Measurements from ENCODE around the gene CEND1. TPM values are rescaled to one million over a fixed set of nuclear protein-coding genes. Genes with fewer than 3 reads are reported as not detected.

The CEND1 gene
- total and polyA plus RNA-seq, 8 donors = 0.23 TPM; not detected in 7

- intact Hi-C loops (cut with DNase I; ENCODE audit: low total_unique reads) = no loop called here
- no peaks in the 10 kb centered on the region for H3K27me3 ChIP-seq
- H3K4me1 ChIP-seq = peaks cover 30 to 73% (median 56%) of the 10 kb centered on the region in 4 donors
- peak; percentile 95 to 98 for DNase-seq
- H3K9me3 ChIP-seq = no peaks in the 10 kb centered on the region
- peak within 1 kb of the TSS; percentile 96 to 97 (median 97) for H3K4me3 ChIP-seq
- 1 to 2% (median 1%) methylated on average over 38 to 109 of the region's 110 CpGs for WGBS, 5 donors
- TF ChIP-seq POLR2AphosphoS5 (IDR thresholded peaks at IDR 0.05) (peak in 2 of 3 donors; percentile 34 to 81), EP300 (IDR thresholded peaks at IDR 0.05) (no peak)
- H3K36me3 ChIP-seq = peaks cover 10 to 37% (median 19%) of the 10 kb centered on the region in 4 donors
- H3K27ac ChIP-seq = peak within 1 kb of the TSS; percentile 81 to 93 (median 86)
These were observed 12.3 kb downstream of the CEND1 start, which contains the start of gene GATD1 for GRCh38 chr11:777288-778255. GATD1 (minus strand) TSS chr11:777487; CDS start chr11:777462, 25 bp downstream.

GRCh38 chr11:776561-777287, 13.2 kb downstream of the CEND1 start:
- Histone ChIP-seq H3K4me3 (peak overlapping the region; percentile 96 to 97 (median 97)), H3K27me3 (no peaks in the 10 kb centered on the region), H3K27ac (peak overlapping the region; percentile 81 to 93 (median 86)), H3K9me3 (no peaks in the 10 kb centered on the region), H3K4me1 (peaks cover 30 to 73% (median 54%) of the 10 kb centered on the region in 4 donors), H3K36me3 (peaks cover 12 to 46% (median 28%) of the 10 kb centered on the region in 4 donors)
- DNase-seq = peak in 1 of 2 donors; percentile 68
- WGBS, 5 donors = 0 to 7% (median 1%) methylated on average over 10 to 65 of the region's 65 CpGs
- intact Hi-C loops (cut with DNase I; ENCODE audit: low total_unique reads) = no loop called here
- TF ChIP-seq EP300 (IDR thresholded peaks at IDR 0.05) (no peak), CTCF (IDR thresholded peaks at IDR 0.05) (no peak), POLR2A (IDR thresholded peaks at IDR 0.05) (no peak), POLR2AphosphoS5 (IDR thresholded peaks at IDR 0.05) (no peak)

GRCh38 chr11:776263-776560, 13.7 kb downstream of the CEND1 start:
- no peak for DNase-seq
- intact Hi-C loops (cut with DNase I; ENCODE audit: low total_unique reads) = no loop called here
- H3K4me3 ChIP-seq = peak overlapping the region; percentile 96 to 97 (median 97)
- H3K9me3 ChIP-seq = no peaks in the 10 kb centered on the region
- WGBS, 5 donors = 21 to 41% (median 29%) methylated on average over 11 of the region's 11 CpGs
- peak overlapping the region in 3 of 5 donors; percentile 86 to 93 (median 89) for H3K27ac ChIP-seq
- H3K27me3 ChIP-seq = no peaks in the 10 kb centered on the region
- H3K4me1 ChIP-seq = peaks cover 30 to 69% (median 54%) of the 10 kb centered on the region in 4 donors
- peaks cover 17 to 51% (median 33%) of the 10 kb centered on the region in 4 donors for H3K36me3 ChIP-seq
- TF ChIP-seq POLR2AphosphoS5 (IDR thresholded peaks at IDR 0.05) (no peak), CTCF (IDR thresholded peaks at IDR 0.05) (no peak), POLR2A (IDR thresholded peaks at IDR 0.05) (no peak), EP300 (IDR thresholded peaks at IDR 0.05) (no peak)

GRCh38 chr11:774873-775592, 14.9 kb downstream of the CEND1 start:
- Histone ChIP-seq H3K4me1 (peaks cover 30 to 69% (median 51%) of the 10 kb centered on the region in 4 donors), H3K36me3 (peaks cover 29 to 55% (median 45%) of the 10 kb centered on the region in 4 donors), H3K9me3 (no peaks in the 10 kb centered on the region), H3K27me3 (no peaks in the 10 kb centered on the region), H3K4me3 (peak overlapping the region in 2 of 4 donors; percentile 96 to 97), H3K27ac (peak overlapping the region in 1 of 5 donors; percentile 38)
- no peak for DNase-seq
- intact Hi-C loops (cut with DNase I; ENCODE audit: low total_unique reads) = no loop called here
- TF ChIP-seq EP300 (IDR thresholded peaks at IDR 0.05) (no peak), CTCF (IDR thresholded peaks at IDR 0.05) (no peak), POLR2AphosphoS5 (IDR thresholded peaks at IDR 0.05) (no peak), POLR2A (IDR thresholded peaks at IDR 0.05) (no peak)
- WGBS, 5 donors = 67 to 74% (median 71%) methylated on average over 15 to 20 of the region's 20 CpGs

Data from stomach (tissue), 9 donors.